MM.1S (cell line): ENCODE results near the gene SEC63.

Source experiments
- DNase-seq: peaks from one replicate; pipeline ENCODE4 v3.0.0-alpha.2; 2015
- H2AFZ ChIP-seq: fragments of 300-600 bp; sonication (generic); 2 replicates; pipeline ENCODE4 v1.6.0; 2016; ENCODE audit warnings: antibody characterized with exemption, low read length
- H3F3A ChIP-seq: fragments of 300-600 bp; sonication (generic); 2 replicates; pipeline ENCODE4 v1.6.1; 2016; ENCODE audit warnings: mild to moderate bottlenecking, antibody characterized with exemption, low read length, moderate library complexity, mixed read lengths; ENCODE audit not compliant: insufficient read depth
- H3K27ac ChIP-seq: fragments of 300-600 bp; sonication (generic); 2 replicates; pipeline ENCODE4 v1.5.1; 2016; ENCODE audit warnings: mild to moderate bottlenecking, low read length
- H3K27me3 ChIP-seq: fragments of 300-600 bp; sonication (generic); replicated peaks from 2 replicates; pipeline ENCODE4 v1.6.0; 2016; ENCODE audit warnings: low read length; ENCODE audit not compliant: insufficient read depth
- H3K36me3 ChIP-seq: fragments of 300-600 bp; sonication (generic); replicated peaks from 2 replicates; pipeline ENCODE4 v1.6.1; 2016; ENCODE audit warnings: mild to moderate bottlenecking, low read length, mixed read lengths; ENCODE audit not compliant: insufficient read depth
- H3K4me1 ChIP-seq: fragments of 300-600 bp; sonication (generic); 2 replicates; pipeline ENCODE4 v1.6.1; 2016; ENCODE audit warnings: low read length, mixed read lengths
- H3K4me2 ChIP-seq: fragments of 300-600 bp; sonication (generic); 2 replicates; pipeline ENCODE4 v1.6.0; 2016; ENCODE audit warnings: low read depth, low read length
- H3K4me3 ChIP-seq: fragments of 300-600 bp; sonication (generic); 2 replicates; pipeline ENCODE4 v1.5.1; 2016; ENCODE audit warnings: low read length, mixed read lengths
- H3K79me2 ChIP-seq: fragments of 300-600 bp; sonication (generic); 2 replicates; pipeline ENCODE4 v1.6.1; 2016; ENCODE audit warnings: mixed run types, low read length, mixed read lengths
- H3K9ac ChIP-seq: fragments of 300-600 bp; sonication (generic); 2 replicates; pipeline ENCODE4 v1.6.1; 2016; ENCODE audit warnings: low read length, mixed read lengths
- H3K9me2 ChIP-seq: fragments of 300-600 bp; sonication (generic); replicated peaks from 2 replicates; pipeline ENCODE4 v1.6.1; 2016; ENCODE audit warnings: mild to moderate bottlenecking, low read length, mixed read lengths; ENCODE audit not compliant: insufficient read depth
- H3K9me3 ChIP-seq: fragments of 300-600 bp; sonication (generic); replicated peaks from 2 replicates; pipeline ENCODE4 v1.6.1; 2016; ENCODE audit warnings: mild to moderate bottlenecking, low read length, mixed read lengths; ENCODE audit not compliant: insufficient read depth
- H4K20me1 ChIP-seq: fragments of 300-600 bp; sonication (generic); 2 replicates; pipeline ENCODE4 v1.6.1; 2016; ENCODE audit warnings: mild to moderate bottlenecking, low read length, moderate library complexity, mixed read lengths; ENCODE audit not compliant: insufficient read depth
- CTCF ChIP-seq: fragments of 300-600 bp; sonication (generic); IDR thresholded peaks from 2 replicates; pipeline ENCODE4 v1.5.1; 2016; ENCODE audit warnings: antibody characterized with exemption, low read length, mixed read lengths
- EZH2 ChIP-seq: fragments of 300-600 bp; sonication (generic); optimal IDR thresholded peaks from 2 replicates; pipeline ENCODE3; 2017; ENCODE audit warnings: low read depth, mild to moderate bottlenecking, antibody characterized with exemption, low read length, mixed read lengths
- EZH2phosphoT487 ChIP-seq: fragments of 300-600 bp; sonication (generic); IDR thresholded peaks from 2 replicates; pipeline ENCODE4 v1.6.1; 2018; ENCODE audit warnings: antibody characterized with exemption, low read length

SEC63 gene

DNA sequence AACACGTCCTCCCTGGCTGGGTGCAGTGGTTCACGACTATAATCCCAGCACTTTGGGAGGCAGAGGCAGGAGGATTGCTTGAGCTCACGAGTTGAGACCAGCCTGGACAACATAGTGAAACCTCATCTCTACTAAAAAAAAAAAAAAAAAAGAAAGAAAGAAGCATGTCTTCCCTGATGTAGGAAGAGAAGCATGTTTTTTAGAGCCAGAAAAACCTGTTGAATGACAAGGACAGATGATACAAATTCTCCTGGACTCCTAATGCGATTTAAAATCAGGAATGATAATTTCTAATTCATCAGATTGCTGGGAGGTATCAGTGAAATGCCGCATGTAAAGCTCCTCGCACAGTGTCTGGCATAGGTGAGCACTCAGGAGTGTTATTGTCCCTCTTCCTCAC lies 23.7 kb upstream of the SEC63 start:
- no peaks in the 10 kb centered on the region for H3K36me3 ChIP-seq
- no peaks in the 10 kb centered on the region for H3F3A ChIP-seq
- DNase-seq: no peak
- no peaks in the 10 kb centered on the region for H3K9me3 ChIP-seq
- H3K4me3 ChIP-seq: no peak overlapping the region
- H3K27me3 ChIP-seq: no peaks in the 10 kb centered on the region
- no peak overlapping the region for H3K27ac ChIP-seq
- no peak for TF ChIP-seq EZH2phosphoT487
- TF ChIP-seq CTCF: no peak
- TF ChIP-seq EZH2: no peak
- no peaks in the 10 kb centered on the region for H3K79me2 ChIP-seq
- no peak overlapping the region for H3K4me2 ChIP-seq
- no peaks in the 10 kb centered on the region for H4K20me1 ChIP-seq
- H3K9ac ChIP-seq: no peak overlapping the region
- no peak overlapping the region for H2AFZ ChIP-seq
- H3K4me1 ChIP-seq: no peaks in the 10 kb centered on the region
- H3K9me2 ChIP-seq: no peaks in the 10 kb centered on the region

GRCh38 chr6:107977283-107977682 lies 19.3 kb upstream of the SEC63 start:
- no peak overlapping the region for H2AFZ ChIP-seq
- no peak overlapping the region for H3K9ac ChIP-seq
- H3K4me3 ChIP-seq: no peak overlapping the region
- H3K4me2 ChIP-seq: no peak overlapping the region
- no peaks in the 10 kb centered on the region for H3K27me3 ChIP-seq
- no peaks in the 10 kb centered on the region for H3K36me3 ChIP-seq
- H3K79me2 ChIP-seq: no peaks in the 10 kb centered on the region
- DNase-seq: no peak
- H4K20me1 ChIP-seq: no peaks in the 10 kb centered on the region
- H3F3A ChIP-seq: no peaks in the 10 kb centered on the region
- no peak for TF ChIP-seq EZH2
- no peak for TF ChIP-seq EZH2phosphoT487
- TF ChIP-seq CTCF: peak; percentile 28
- no peaks in the 10 kb centered on the region for H3K9me2 ChIP-seq
- no peak overlapping the region for H3K27ac ChIP-seq
- H3K4me1 ChIP-seq: no peaks in the 10 kb centered on the region
- H3K9me3 ChIP-seq: no peaks in the 10 kb centered on the region

DNA sequence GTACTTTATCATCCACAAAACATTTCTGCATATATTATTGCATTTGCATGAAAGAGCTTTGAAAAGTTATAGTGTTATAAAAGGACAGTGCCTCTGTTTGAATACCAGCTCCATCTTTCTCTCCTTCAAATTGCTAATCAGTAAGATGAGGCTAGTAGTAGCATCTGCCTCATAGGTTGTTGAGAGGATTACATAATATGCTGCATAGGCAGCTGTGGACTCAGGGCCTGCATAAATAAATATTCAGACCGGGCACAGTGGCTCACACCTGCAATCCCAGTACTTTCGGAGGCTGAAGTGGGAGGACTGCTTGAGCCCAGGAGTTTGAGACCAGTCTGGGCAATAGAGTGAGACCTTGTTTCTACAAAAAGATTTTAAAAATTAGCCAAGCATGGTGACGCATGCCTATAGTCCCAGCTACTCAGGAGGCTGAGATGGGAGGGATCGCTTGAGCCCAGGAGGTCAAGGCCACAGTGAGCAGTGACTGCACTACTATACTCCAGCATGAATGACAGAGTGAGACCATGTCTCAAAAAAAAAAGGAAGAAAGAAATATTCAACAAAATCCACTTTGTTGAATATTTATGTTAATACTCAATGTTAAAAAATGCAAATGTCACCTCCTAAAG lies 18.3 kb upstream of the SEC63 start:
- no peak for DNase-seq

More for the DNA sequence above, 18.3 kb upstream of the SEC63 start:
- no peaks in the 10 kb centered on the region for H3K27me3 ChIP-seq
- no peaks in the 10 kb centered on the region for H3K79me2 ChIP-seq
- no peak overlapping the region for H3K27ac ChIP-seq
- H3K4me1 ChIP-seq: no peaks in the 10 kb centered on the region
- H2AFZ ChIP-seq: no peak overlapping the region
- H3K9me3 ChIP-seq: no peaks in the 10 kb centered on the region
- no peaks in the 10 kb centered on the region for H3K9me2 ChIP-seq
- TF ChIP-seq EZH2 (no peak), CTCF (no peak), EZH2phosphoT487 (no peak)
- H3K36me3 ChIP-seq: no peaks in the 10 kb centered on the region
- H3K4me3 ChIP-seq: no peak overlapping the region
- no peaks in the 10 kb centered on the region for H4K20me1 ChIP-seq
- H3F3A ChIP-seq: no peaks in the 10 kb centered on the region
- no peak overlapping the region for H3K4me2 ChIP-seq
- H3K9ac ChIP-seq: no peak overlapping the region
